ENCODE results near the gene CCNK.

DNA sequence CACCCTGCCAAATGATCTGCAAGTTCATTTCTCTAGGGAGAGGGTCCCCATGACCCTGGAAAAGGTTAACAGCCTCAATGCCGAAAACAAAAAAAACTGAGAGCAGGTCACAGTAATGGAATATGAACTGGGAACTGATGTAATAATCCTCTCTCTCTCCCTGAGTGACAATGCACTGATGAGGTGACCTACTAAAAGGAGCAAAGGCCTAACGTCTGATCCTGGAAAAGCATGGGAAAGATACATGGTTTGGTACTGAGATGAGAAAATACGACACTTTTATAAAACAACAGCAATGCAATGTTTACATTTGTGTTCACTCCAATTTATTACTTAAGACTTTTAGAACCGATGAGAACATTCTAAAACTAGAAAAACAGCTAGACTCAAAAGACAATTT, 28.2 kb upstream of the CCNK start:
- TF ChIP-seq, protein P1, sequence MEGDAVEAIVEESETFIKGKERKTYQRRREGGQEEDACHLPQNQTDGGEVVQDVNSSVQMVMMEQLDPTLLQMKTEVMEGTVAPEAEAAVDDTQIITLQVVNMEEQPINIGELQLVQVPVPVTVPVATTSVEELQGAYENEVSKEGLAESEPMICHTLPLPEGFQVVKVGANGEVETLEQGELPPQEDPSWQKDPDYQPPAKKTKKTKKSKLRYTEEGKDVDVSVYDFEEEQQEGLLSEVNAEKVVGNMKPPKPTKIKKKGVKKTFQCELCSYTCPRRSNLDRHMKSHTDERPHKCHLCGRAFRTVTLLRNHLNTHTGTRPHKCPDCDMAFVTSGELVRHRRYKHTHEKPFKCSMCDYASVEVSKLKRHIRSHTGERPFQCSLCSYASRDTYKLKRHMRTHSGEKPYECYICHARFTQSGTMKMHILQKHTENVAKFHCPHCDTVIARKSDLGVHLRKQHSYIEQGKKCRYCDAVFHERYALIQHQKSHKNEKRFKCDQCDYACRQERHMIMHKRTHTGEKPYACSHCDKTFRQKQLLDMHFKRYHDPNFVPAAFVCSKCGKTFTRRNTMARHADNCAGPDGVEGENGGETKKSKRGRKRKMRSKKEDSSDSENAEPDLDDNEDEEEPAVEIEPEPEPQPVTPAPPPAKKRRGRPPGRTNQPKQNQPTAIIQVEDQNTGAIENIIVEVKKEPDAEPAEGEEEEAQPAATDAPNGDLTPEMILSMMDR (IDR thresholded peaks at IDR 0.05 in 4 of 5, conservative IDR thresholded peaks at IDR 0.05 in 1 of 5): no peak
- TF ChIP-seq POLR2A (IDR thresholded peaks at IDR 0.05): no peak
